Smooth muscle cell (in vitro differentiated cells): ENCODE measurements around the gene MAN1A2. TPM values are rescaled to one million over a fixed set of nuclear protein-coding genes. Genes with fewer than 3 reads are reported as not detected.

Experiments used
- DNase-seq: peaks from one replicate; lab custom pipeline; 2025; ENCODE audit not compliant: unreplicated experiment; lab: John Stamatoyannopoulos, UW
- H2AFZ ChIP-seq: fragments of 200-600 bp; sonication (generic); 2 replicates; pipeline ENCODE4 v1.6.0; 2016; ENCODE audit warnings: antibody characterized with exemption, low read depth, mild to moderate bottlenecking
- H3F3A ChIP-seq: fragments of 200-600 bp; sonication (generic); 2 replicates; pipeline ENCODE4 v1.6.0; 2017; ENCODE audit warnings: antibody characterized with exemption, low read depth
- H3K27ac ChIP-seq: fragments of 200-600 bp; sonication (generic); 2 replicates; pipeline ENCODE4 v1.5.1; 2016; ENCODE audit warnings: low read depth, mild to moderate bottlenecking
- H3K27me3 ChIP-seq: fragments of 200-600 bp; sonication (generic); 2 replicates; pipeline ENCODE4 v1.6.1; 2016; ENCODE audit warnings: low read depth, mild to moderate bottlenecking
- H3K36me3 ChIP-seq: fragments of 200-600 bp; sonication (generic); 2 replicates; pipeline ENCODE4 v1.5.1; 2016; ENCODE audit warnings: low read depth
- H3K4me1 ChIP-seq: fragments of 200-600 bp; sonication (generic); 2 replicates; pipeline ENCODE4 v1.5.1; 2016; ENCODE audit warnings: low read depth
- H3K4me2 ChIP-seq: fragments of 200-600 bp; sonication (generic); 2 replicates; pipeline ENCODE4 v1.6.0; 2016; ENCODE audit warnings: mild to moderate bottlenecking
- H3K4me3 ChIP-seq: fragments of 200-600 bp; sonication (generic); 2 replicates; pipeline ENCODE4 v1.5.1; 2016; ENCODE audit warnings: mild to moderate bottlenecking
- H3K79me2 ChIP-seq: fragments of 200-600 bp; sonication (generic); 2 replicates; pipeline ENCODE4 v1.6.0; 2016; ENCODE audit warnings: low read depth, mild to moderate bottlenecking
- H3K9ac ChIP-seq: fragments of 200-600 bp; sonication (generic); 2 replicates; pipeline ENCODE4 v1.6.0; 2016; ENCODE audit warnings: low read depth
- H3K9me3 ChIP-seq: fragments of 200-600 bp; sonication (generic); replicated peaks from 2 replicates; pipeline ENCODE4 v1.5.1; 2016; ENCODE audit warnings: low read depth
- H4K20me1 ChIP-seq: fragments of 200-600 bp; sonication (generic); 2 replicates; pipeline ENCODE4 v1.6.0; 2016; ENCODE audit warnings: low read depth
- WGBS: methylation state at CpG from one replicate; pipeline ENCODE4 v1.1.7; 2016; ENCODE audit warnings: low lambda C conversion rate; 5-methylcytosine and 5-hydroxymethylcytosine counted together
- polyA plus RNA-seq: library from polyadenylated mRNA; unstranded; fragments of >200 nt; fragmentation: Nextera tagmentation; extraction: Ambion mirVana; gene quantifications from 2 replicates; pipeline ENCODE4 v1.2.1, GENCODE V29; 2016
- total RNA-seq: library from RNA; depleted of rRNA; stranded (reverse); fragments of >200 nt; gene quantifications from 2 replicates; pipeline ENCODE4 v1.2.3, GENCODE V29; 2014
- TF ChIP-seq, protein P1 (sequence below): fragments of 200-600 bp; sonication (generic); IDR thresholded peaks from 2 replicates; pipeline ENCODE4 v1.5.1; 2017; ENCODE audit warnings: borderline replicate concordance, mild to moderate bottlenecking, antibody characterized with exemption; ENCODE audit not compliant: insufficient read depth, poor library complexity, severe bottlenecking

The MAN1A2 gene
- total and polyA plus RNA-seq, 2 experiments from 2014 or later, result 18.2 to 48.8 TPM

GRCh38 chr1:117535821-117536220, 168.6 kb downstream of the MAN1A2 start:
- Histone ChIP-seq H3K9ac (no peak overlapping the region), H3K79me2 (no peaks in the 10 kb centered on the region), H3K4me2 (no peak overlapping the region), H3K36me3 (no peaks in the 10 kb centered on the region), H3K9me3 (no peaks in the 10 kb centered on the region), H3K27ac (no peak overlapping the region), H3K27me3 (peaks cover 4% of the 10 kb centered on the region), H3K4me1 (no peaks in the 10 kb centered on the region), H4K20me1 (no peaks in the 10 kb centered on the region), H3F3A (no peaks in the 10 kb centered on the region), H3K4me3 (no peak overlapping the region), H2AFZ (no peak overlapping the region)
- no peak for DNase-seq
- TF ChIP-seq, protein P1, sequence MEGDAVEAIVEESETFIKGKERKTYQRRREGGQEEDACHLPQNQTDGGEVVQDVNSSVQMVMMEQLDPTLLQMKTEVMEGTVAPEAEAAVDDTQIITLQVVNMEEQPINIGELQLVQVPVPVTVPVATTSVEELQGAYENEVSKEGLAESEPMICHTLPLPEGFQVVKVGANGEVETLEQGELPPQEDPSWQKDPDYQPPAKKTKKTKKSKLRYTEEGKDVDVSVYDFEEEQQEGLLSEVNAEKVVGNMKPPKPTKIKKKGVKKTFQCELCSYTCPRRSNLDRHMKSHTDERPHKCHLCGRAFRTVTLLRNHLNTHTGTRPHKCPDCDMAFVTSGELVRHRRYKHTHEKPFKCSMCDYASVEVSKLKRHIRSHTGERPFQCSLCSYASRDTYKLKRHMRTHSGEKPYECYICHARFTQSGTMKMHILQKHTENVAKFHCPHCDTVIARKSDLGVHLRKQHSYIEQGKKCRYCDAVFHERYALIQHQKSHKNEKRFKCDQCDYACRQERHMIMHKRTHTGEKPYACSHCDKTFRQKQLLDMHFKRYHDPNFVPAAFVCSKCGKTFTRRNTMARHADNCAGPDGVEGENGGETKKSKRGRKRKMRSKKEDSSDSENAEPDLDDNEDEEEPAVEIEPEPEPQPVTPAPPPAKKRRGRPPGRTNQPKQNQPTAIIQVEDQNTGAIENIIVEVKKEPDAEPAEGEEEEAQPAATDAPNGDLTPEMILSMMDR, result no peak
- WGBS, result 90% methylated on average over 6 of the region's 6 CpGs

- Histone ChIP-seq H3K27me3 (peaks cover 4% of the 10 kb centered on the region), H3K27ac (no peak overlapping the region), H3K9ac (no peak overlapping the region), H2AFZ (no peak overlapping the region), H3K4me3 (no peak overlapping the region), H3K4me2 (no peak overlapping the region), H3K36me3 (no peaks in the 10 kb centered on the region), H3K79me2 (no peaks in the 10 kb centered on the region), H3K4me1 (no peaks in the 10 kb centered on the region), H3K9me3 (no peaks in the 10 kb centered on the region), H4K20me1 (no peaks in the 10 kb centered on the region), H3F3A (no peaks in the 10 kb centered on the region)
- DNase-seq, result no peak
- TF ChIP-seq, protein P1, result no peak
- 63% methylated on average over 10 of the region's 10 CpGs for WGBS
Observed at GRCh38 chr1:117537291-117537920, 170.2 kb downstream of the MAN1A2 start.

GRCh38 chr1:117540532-117540931, 173.3 kb downstream of the MAN1A2 start:
- Histone ChIP-seq H3K4me1 (no peaks in the 10 kb centered on the region), H4K20me1 (no peaks in the 10 kb centered on the region), H3K79me2 (no peaks in the 10 kb centered on the region), H3K27ac (no peak overlapping the region), H3K36me3 (no peaks in the 10 kb centered on the region), H3K9ac (no peak overlapping the region), H3K4me3 (no peak overlapping the region), H2AFZ (no peak overlapping the region), H3K27me3 (peaks cover 4% of the 10 kb centered on the region), H3K9me3 (no peaks in the 10 kb centered on the region), H3F3A (no peaks in the 10 kb centered on the region), H3K4me2 (no peak overlapping the region)
- WGBS, result 95% methylated on average over 6 of the region's 6 CpGs
- TF ChIP-seq, protein P1, result no peak
- no peak for DNase-seq

GRCh38 chr1:117541003-117541402, 173.8 kb downstream of the MAN1A2 start:
- Histone ChIP-seq H3F3A (no peaks in the 10 kb centered on the region), H3K27me3 (peaks cover 2% of the 10 kb centered on the region), H3K4me1 (no peaks in the 10 kb centered on the region), H4K20me1 (no peaks in the 10 kb centered on the region), H3K4me2 (no peak overlapping the region), H3K9ac (no peak overlapping the region), H2AFZ (no peak overlapping the region), H3K9me3 (no peaks in the 10 kb centered on the region), H3K27ac (no peak overlapping the region), H3K4me3 (no peak overlapping the region), H3K79me2 (no peaks in the 10 kb centered on the region), H3K36me3 (no peaks in the 10 kb centered on the region)
- WGBS, result 82% methylated on average over 5 of the region's 5 CpGs
- no peak for DNase-seq
- TF ChIP-seq, protein P1, result no peak
